ENCODE data around the gene FAM47B.

Gene FAM47B

GRCh38 chrX:34942496-34942895 lies at the start of gene FAM47B:
Gene FAM47B (plus strand): TSS chrX:34942796. CDS start chrX:34942832, 36 bp downstream.
- no peak for DNase-seq (ENCODE audit: low read depth in 2 of 2)

- no peak for DNase-seq (ENCODE audit: low read depth in 2 of 2)
Measured at GRCh38 chrX:34893741-34894140, 48.9 kb upstream of the FAM47B start.

GRCh38 chrX:34900691-34901090 lies 41.9 kb upstream of the FAM47B start:
- no peak for DNase-seq (ENCODE audit: low read depth in 2 of 2)

- no peak for DNase-seq (ENCODE audit: low read depth in 2 of 2)
Measured at GRCh38 chrX:34901761-34902160, 40.8 kb upstream of the FAM47B start.

- DNase-seq (ENCODE audit: low read depth in 2 of 2), result no peak
Measured at GRCh38 chrX:34903316-34903715, 39.3 kb upstream of the FAM47B start.

GRCh38 chrX:34909151-34909550 lies 33.4 kb upstream of the FAM47B start:
- DNase-seq (ENCODE audit: low read depth in 2 of 2), result no peak

GRCh38 chrX:34915463-34916225 lies 27.0 kb upstream of the FAM47B start:
- no peak for DNase-seq (ENCODE audit: low read depth in 2 of 2)

GRCh38 chrX:34917146-34917545 lies 25.4 kb upstream of the FAM47B start:
- no peak for DNase-seq (ENCODE audit: low read depth in 2 of 2)

GRCh38 chrX:34918091-34918736 lies 24.4 kb upstream of the FAM47B start:
- DNase-seq (ENCODE audit: low read depth in 2 of 2), result no peak

GRCh38 chrX:34918856-34919255 lies 23.7 kb upstream of the FAM47B start:
- no peak for DNase-seq (ENCODE audit: low read depth in 2 of 2)

GRCh38 chrX:34927866-34928265 lies 14.7 kb upstream of the FAM47B start:
- no peak for DNase-seq (ENCODE audit: low read depth in 2 of 2)

GRCh38 chrX:34943235-34943634 lies 639 bp downstream of the FAM47B start:
- no peak for DNase-seq (ENCODE audit: low read depth in 2 of 2)

- DNase-seq (ENCODE audit: low read depth in 2 of 2), result no peak
Measured at GRCh38 chrX:34956916-34957315, 14.3 kb downstream of the FAM47B start.

GRCh38 chrX:34961662-34962061 lies 19.1 kb downstream of the FAM47B start:
- no peak for DNase-seq (ENCODE audit: low read depth in 2 of 2)

GRCh38 chrX:34972206-34972605 lies 29.6 kb downstream of the FAM47B start:
- DNase-seq (ENCODE audit: low read depth in 2 of 2), result no peak

GRCh38 chrX:34978171-34978570 lies 35.6 kb downstream of the FAM47B start:
- no peak for DNase-seq (ENCODE audit: low read depth in 2 of 2)

GRCh38 chrX:34987646-34988045 lies 45.0 kb downstream of the FAM47B start:
- no peak for DNase-seq (ENCODE audit: low read depth in 2 of 2)
